NCI-H2029 treated with DMSO at 0.1 percent for 48 hours (cell line): ENCODE measurements around the gene PUDP.

Experiments
- DNase-seq: peaks from one replicate; lab custom pipeline; 2025; lab: John Stamatoyannopoulos, UW

Gene PUDP

GRCh38 chrX:7146703-7147412 is 1.1 kb downstream of the PUDP start:
- DNase-seq: no peak

GRCh38 chrX:7146020-7146702 is 1.8 kb downstream of the PUDP start:
- DNase-seq: no peak

GRCh38 chrX:7145454-7145853 is 2.5 kb downstream of the PUDP start:
- DNase-seq: peak; percentile 13

- no peak for DNase-seq
Measured at GRCh38 chrX:7143941-7144525, 3.9 kb downstream of the PUDP start.

- no peak for DNase-seq
Measured at GRCh38 chrX:7143076-7143475, 4.9 kb downstream of the PUDP start.

GRCh38 chrX:7139202-7140081 is 8.5 kb downstream of the PUDP start:
- no peak for DNase-seq

- no peak for DNase-seq
Measured at GRCh38 chrX:7134981-7135380, 13.0 kb downstream of the PUDP start.

GRCh38 chrX:7133050-7133440 is 14.9 kb downstream of the PUDP start:
- no peak for DNase-seq

GRCh38 chrX:7132335-7133049 is 15.5 kb downstream of the PUDP start:
- no peak for DNase-seq

GRCh38 chrX:7131621-7132020 is 16.3 kb downstream of the PUDP start:
- no peak for DNase-seq

- DNase-seq: no peak
Measured at GRCh38 chrX:7127056-7127455, 20.9 kb downstream of the PUDP start.

GRCh38 chrX:7120878-7121219 is 27.1 kb downstream of the PUDP start:
- no peak for DNase-seq

GRCh38 chrX:7119950-7120877 is 27.7 kb downstream of the PUDP start:
- DNase-seq: no peak

- no peak for DNase-seq
Measured at GRCh38 chrX:7117587-7117986, 30.4 kb downstream of the PUDP start.

GRCh38 chrX:7116081-7116480 is 31.9 kb downstream of the PUDP start:
- DNase-seq: no peak

GRCh38 chrX:7115557-7115956 is 32.4 kb downstream of the PUDP start:
- no peak for DNase-seq

- DNase-seq: no peak
Measured at GRCh38 chrX:7112071-7112470, 35.9 kb downstream of the PUDP start.

- DNase-seq: no peak
Measured at GRCh38 chrX:7111518-7111917, 36.4 kb downstream of the PUDP start.

GRCh38 chrX:7110821-7111276 is 37.1 kb downstream of the PUDP start:
- no peak for DNase-seq
